Urothelium cell line (cell line): ENCODE results near the gene ADD1.
"Not testable (repeated sequence)": the region's sequence is repeated elsewhere in the genome, so short reads cannot be mapped to it uniquely, and the experiment has no call there.

ENCODE experiments used
- DNase-seq: peaks from one replicate; pipeline ENCODE4 v3.0.0; 2011; ENCODE audit warnings: low spot score, mixed read lengths
- FAIRE-seq: peaks from 2 replicates; lab custom pipeline; 2011; peaks lifted over from hg19 to GRCh38; lab: Jason Lieb, UNC

ADD1 gene

GRCh38 chr4:2931512-2932301, 88.1 kb downstream of the ADD1 start:
- DNase-seq (no peak), FAIRE-seq (no peak)

GRCh38 chr4:2932321-2932950, 88.8 kb downstream of the ADD1 start:
- FAIRE-seq = no peak
- DNase-seq = no peak

GRCh38 chr4:2932951-2933565, 89.4 kb downstream of the ADD1 start:
- FAIRE-seq (no peak), DNase-seq (no peak)

GRCh38 chr4:2933566-2934076, 90.0 kb downstream of the ADD1 start:
- FAIRE-seq (no peak), DNase-seq (no peak)

- no peak for FAIRE-seq
- DNase-seq = peak; percentile 26
These were observed 90.6 kb downstream of the ADD1 start for GRCh38 chr4:2934077-2934812.

- peak; percentile 86 for DNase-seq
- no peak for FAIRE-seq
These were observed 91.4 kb downstream of the ADD1 start for GRCh38 chr4:2934813-2935761.

GRCh38 chr4:2935762-2936743, 92.4 kb downstream of the ADD1 start:
- peak; percentile 21 for DNase-seq

GRCh38 chr4:2936773-2937145, 93.1 kb downstream of the ADD1 start:
- DNase-seq = peak; percentile 31
- FAIRE-seq = no peak

More at GRCh38 chr4:2935762-2936743, 92.4 kb downstream of the ADD1 start:
- FAIRE-seq = no peak

- peak; percentile 44 for DNase-seq
- FAIRE-seq = no peak
These were observed 93.7 kb downstream of the ADD1 start for GRCh38 chr4:2937146-2937857.

- no peak for FAIRE-seq
- DNase-seq = no peak
These were observed 94.3 kb downstream of the ADD1 start for GRCh38 chr4:2937986-2938385.

GRCh38 chr4:2938411-2938810, 94.8 kb downstream of the ADD1 start:
- FAIRE-seq, DNase-seq: not testable (repeated sequence)

- FAIRE-seq = no peak
- DNase-seq = no peak
These were observed 95.3 kb downstream of the ADD1 start for GRCh38 chr4:2938906-2939305.

- FAIRE-seq (no peak), DNase-seq (no peak)
These were observed 96.0 kb downstream of the ADD1 start for GRCh38 chr4:2939383-2940243.

- FAIRE-seq (no peak), DNase-seq (no peak)
These were observed 96.9 kb downstream of the ADD1 start for GRCh38 chr4:2940267-2941137.

GRCh38 chr4:2941138-2942036, 97.7 kb downstream of the ADD1 start:
- no peak for FAIRE-seq

More at GRCh38 chr4:2941138-2942036, 97.7 kb downstream of the ADD1 start:
- DNase-seq = no peak
